ENCODE measurements around the gene GYG2.
"Not testable (repeated sequence)": the region's sequence is repeated elsewhere in the genome, so short reads cannot be mapped to it uniquely, and the experiment has no call there.

Gene GYG2

DNA sequence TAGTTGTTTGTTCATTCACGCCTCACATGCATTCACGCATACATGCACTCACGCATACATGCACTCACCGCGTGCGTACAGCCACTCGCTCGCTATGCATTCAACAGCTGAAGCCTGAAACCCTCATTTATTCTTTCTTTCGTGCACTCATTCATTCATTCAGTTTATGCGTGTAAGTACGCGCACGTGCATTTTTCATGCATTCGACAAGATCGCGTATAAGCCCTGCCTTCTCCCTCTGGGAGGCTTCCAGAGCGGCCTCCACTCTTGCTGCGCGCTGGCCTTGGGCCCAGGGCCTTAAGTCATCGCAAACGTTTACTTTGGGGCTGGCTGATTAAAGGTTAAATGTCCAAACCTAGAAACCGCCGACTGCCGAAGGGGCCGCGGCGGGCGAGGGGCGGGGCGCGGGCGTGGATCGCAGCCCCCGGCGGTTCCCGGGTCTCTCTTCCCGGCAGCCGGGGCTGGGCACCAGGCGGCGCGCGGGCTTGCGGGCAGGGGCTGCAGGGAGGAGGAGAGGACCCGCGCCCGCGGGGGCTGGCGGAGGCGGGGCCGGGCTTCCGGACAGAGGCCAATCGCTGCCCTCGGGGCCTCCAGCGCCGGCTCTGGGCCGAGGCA is at the start of gene GYG2:
Gene GYG2 (plus strand): TSS at position 587 of the 615 bp plus-strand sequence. CDS start 1,259 bp downstream, outside the sequence.
- no peak for DNase-seq

DNA sequence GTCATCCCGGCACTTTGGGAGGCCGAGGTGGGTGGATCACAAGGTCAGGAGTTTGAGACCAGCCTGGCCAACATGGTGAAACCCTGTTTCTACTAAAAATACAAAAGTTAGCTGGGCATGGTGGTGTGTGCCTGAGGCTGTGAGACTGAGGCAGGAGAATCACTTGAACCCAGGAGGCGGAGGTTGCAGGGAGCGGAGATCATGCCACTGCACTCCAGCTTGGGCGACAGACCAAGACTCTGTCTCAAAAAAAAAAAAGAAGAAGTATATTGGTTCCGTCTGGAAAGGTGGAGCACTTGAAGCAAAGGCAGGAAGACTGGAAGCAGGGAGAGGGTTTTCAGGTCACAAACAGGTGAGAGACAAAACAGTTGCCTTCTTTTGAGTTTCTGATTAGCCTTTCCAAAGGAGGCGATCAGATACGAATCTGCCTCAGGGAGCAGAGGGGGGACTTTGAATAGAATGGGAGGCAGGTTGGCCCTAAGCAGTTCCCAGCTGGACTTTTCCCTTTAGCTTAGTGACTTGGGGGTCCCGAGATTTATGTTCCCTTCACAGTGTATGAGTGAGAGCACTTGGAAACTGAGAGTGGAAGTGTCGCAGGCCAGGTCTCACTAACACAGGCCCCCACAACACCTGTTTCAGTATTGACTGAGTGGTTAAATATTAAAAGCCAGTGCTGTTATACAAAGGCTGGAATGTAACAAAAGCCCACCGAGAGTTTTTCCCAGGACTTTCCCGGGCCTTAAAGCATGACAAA is 48.1 kb upstream of the GYG2 start:
- DNase-seq, result not testable (repeated sequence)

DNA sequence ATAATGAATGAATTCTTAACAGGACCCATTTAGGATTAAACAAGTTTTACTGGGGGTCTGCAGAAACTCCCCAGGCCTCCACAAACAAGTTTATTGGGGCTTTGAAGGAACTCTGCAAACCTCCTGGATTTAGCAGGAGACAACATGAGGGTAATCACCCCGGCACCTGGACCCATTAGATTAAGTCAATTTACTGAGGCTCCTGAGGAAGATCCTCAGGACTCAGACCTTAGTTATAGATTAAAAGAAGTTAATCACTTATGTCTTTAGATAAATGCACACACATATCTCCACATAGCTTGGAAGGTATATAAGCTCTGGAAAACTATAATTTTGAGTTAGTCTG is 47.5 kb upstream of the GYG2 start:
- DNase-seq, result no peak

DNA sequence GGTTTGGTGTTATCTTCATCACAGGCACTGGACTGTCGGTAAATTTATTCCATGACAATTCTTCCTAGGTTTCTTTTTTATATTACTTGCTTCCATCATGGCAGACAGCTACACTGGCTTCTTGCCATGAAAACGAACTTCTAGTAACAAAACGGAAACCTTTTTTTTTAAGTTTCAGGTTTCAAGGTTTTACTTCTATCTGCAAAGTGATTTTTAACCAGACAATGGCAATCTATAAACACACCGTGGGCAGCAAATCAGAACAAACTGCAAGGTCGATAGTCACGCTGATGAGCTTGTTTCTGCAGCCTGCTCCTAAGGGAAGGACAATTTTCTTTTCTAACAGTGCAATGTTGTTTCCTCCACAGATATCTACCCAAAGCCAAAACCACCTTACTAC is 47.0 kb upstream of the GYG2 start:
- DNase-seq, result no peak

DNA sequence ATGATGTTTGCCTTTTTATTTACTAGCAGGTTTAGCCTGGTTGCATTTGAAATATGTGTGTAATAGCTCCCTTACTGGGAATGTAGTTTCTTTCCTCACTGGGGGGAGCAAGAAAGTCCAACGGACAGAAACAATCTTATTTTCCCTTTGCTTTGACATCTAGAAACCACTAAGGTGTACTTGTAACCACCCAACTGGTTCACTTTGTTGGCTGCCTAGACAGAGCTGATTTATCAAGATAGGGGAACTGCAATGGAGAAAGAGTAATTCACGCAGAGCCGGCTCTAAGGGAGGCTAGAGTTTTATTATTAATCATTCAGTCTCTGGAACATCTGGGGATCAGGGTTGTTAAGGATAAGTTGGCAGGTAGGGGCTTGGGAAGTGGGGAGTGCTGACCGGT is 46.6 kb upstream of the GYG2 start:
- no peak for DNase-seq

DNA sequence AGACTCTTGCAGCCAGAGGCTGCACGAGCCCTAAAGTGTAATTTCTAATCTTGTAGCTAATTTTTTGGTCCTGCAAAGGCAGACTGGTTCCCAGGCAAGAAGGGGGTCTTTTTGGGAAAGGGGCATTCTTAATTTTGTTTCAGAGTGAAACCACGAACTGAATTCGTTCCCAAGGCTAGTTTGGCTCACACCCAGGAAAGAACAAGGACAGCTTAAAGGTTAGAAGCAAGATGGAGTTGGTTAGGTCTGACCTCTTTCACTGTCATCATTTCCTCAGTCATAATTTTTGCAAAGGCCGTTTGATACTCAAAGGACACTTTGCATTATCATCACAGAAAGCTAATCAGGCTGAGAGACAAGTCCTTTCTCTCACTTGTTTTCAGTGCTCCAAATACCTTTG is 46.0 kb upstream of the GYG2 start:
- DNase-seq, result no peak

DNA sequence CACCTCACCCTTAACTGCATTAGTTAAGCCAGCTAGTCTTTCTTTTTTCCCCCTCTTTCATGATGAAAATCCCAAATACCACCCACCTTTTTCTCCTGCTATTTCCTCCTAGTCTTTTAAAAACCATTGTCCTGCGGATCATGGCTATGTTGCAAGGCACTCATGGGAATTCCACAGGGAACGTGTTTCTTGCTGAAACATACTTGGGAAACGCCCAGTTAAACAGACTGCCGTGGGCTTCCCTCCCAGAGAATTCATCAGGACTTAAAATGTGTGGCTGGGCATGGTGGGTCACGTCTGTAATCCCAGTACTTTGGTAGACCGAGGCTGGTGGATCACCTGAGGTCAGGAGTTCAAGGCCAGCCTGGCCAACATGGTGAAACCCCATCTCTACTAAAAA is 44.7 kb upstream of the GYG2 start:
- DNase-seq, result no peak

DNA sequence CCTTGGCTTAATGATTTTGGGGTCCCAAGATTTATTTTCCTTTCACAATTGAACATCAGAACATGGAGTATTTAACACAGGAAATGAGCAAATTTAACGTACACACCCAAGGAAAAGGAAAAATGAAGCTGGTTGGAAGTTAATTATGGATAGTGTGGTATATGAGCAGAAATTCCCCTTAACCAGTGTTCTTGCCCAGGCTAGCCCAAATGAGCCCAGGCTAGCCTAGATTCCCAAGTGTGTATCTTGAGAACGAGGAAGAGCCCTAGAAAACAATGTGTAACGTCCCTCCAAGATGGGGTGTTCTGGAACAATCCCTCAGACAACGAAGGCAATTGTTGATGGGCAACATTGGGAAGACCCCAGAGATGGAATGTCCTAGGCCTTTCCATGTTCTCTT is 43.2 kb upstream of the GYG2 start:
- DNase-seq, result no peak

DNA sequence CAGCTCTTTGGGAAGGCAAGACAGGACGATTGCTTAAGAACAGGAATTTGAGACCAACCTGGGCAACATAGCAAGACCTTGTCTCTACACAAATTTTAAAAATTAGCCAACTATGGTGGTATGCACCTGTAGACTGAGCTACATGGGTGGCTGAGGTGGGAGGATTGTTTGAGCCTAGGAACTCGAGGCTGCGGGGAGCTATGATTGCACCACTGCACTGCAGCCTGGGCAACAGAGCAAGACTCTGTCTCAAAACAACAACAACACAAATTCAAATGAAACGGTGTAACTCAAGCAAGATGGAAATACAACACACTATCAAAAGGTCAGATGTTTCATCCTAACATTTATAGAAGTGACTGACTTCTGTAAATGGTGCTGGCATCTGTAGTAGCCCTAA is 39.8 kb upstream of the GYG2 start:
- no peak for DNase-seq

DNA sequence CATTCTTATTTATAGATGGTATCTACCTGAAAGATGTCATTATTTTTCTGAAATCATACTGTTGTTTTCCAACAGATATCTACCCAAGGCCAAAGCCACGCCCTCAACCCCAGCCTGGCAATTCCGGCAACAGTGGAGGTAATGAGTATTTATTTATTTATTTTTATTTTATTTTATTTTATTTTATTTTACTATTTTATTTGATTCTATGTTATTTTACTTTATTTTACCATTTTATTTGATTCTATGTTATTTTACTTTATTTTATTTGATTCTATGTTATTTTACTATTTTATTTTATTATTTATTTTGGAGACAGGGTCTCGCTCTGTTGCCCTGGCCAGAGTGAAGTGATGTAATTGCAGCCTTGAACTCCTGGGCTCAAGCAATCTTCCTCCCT is 39.2 kb upstream of the GYG2 start:
- DNase-seq, result no peak

DNA sequence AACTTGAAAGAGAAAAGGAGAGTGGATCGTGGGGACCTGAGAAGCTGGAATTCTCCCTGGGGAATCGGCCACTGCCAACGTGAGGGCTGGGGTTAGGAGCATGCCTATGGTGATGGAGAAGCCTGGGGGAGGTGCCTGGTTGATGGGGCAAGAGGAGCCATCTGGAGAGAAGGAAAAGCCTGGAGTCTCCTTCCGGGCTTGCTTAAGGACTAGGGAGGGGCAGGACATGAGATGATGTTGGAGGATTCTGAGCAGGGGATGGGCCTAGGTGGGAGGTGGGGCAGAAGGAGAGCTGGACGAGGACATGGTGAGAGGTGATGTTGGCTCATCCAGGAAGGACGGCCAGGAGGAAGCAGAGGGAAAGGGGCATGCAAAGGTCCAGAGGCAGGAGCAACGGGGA is 35.0 kb upstream of the GYG2 start:
- no peak for DNase-seq

DNA sequence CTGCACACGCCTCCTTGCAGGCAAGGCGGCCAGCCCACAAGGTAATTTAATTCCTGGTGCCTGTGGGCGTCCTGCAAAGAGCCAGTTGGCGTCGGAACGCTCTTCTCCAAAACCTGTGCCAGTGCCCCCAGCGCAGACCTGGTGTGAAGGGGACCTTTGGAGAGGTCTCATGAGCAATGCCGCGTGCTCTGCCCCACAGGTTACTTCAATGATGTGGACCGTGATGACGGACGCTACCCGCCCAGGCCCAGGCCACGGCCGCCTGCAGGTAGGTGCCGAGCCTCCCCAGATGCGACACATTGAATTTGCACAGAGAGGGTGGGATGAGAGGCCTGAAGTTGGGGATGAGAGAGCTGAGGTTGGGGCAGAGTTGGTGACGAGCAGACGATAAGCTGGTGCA is 34.4 kb upstream of the GYG2 start:
- DNase-seq, result no peak

DNA sequence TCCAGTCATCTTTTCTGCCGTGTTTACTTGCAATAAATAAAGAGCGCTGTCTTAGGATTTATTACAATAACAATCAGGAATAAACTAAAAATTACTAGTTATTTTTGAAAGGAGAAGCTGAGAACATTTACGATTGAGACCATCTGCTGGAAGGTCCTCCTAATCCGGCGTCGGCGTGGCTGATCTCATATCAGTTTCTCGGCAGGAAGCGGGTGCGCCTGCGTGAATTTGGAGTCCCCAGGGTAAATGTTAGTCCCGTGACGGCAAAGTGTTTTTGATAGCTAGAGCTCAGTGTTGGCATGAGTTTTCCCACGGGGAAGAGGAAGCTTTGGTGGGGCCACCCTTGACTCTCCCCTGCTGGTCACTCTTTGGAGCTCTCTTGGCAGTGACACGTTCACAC is 31.9 kb upstream of the GYG2 start:
- DNase-seq, result not testable (repeated sequence)

DNA sequence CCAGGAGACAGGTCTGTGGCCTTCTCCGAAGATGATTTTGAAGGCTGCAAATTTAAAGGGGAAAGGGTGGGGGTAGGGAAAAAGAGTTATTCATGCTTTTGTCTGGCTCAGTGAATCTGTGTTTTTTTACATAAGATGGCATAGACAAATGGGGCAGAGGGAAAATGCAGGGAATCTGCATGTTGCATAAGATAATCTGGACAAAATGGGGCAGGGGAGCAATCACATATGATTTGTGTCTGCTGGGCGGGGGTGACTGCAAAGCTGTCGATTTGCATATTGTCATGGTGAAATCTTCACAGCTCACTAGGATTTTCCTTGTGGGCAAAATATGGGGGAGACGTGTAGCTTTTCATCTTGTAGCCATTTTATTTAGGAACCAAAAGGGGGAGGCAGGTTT is 29.4 kb upstream of the GYG2 start:
- DNase-seq, result no peak

DNA sequence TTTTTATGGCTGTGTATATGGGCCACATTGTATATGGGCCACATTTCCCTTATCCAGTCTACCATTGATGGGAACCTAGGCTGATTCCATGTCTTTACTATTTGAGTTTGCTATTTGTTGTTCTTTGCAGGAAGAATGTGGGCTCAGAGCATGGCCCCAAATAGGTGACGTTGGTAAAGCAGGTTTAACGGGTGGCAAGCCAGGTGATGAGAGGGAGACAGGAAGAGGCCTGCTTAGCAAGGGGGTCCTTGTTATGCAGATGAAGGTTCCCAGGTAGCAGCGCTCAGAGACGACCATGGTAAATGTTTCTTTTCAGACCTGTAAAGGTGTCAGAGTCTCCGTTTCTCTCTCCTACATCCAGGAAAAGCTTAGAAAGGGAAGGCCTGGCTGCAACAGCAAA is 28.8 kb upstream of the GYG2 start:
- not testable (repeated sequence) for DNase-seq

DNA sequence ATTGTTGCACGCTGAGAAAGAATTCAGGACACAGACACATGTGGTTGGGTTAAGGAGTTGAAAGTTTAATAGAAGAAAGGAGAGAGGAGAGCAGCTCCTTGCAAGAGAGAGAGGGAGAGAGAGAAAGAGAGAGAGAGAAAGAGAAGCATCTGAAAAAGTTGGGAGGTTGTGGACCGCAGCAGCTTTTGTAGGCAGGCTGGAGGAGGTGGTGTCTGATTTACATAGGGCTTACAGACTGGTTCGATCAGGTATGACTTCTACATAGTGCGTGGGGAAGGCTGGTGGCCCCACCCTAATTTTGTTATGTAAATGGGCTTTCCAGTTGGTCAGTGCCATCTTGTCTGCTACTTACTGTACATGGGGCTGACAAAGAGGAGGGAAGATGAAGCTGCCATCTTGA is 27.5 kb upstream of the GYG2 start:
- DNase-seq, result no peak

DNA sequence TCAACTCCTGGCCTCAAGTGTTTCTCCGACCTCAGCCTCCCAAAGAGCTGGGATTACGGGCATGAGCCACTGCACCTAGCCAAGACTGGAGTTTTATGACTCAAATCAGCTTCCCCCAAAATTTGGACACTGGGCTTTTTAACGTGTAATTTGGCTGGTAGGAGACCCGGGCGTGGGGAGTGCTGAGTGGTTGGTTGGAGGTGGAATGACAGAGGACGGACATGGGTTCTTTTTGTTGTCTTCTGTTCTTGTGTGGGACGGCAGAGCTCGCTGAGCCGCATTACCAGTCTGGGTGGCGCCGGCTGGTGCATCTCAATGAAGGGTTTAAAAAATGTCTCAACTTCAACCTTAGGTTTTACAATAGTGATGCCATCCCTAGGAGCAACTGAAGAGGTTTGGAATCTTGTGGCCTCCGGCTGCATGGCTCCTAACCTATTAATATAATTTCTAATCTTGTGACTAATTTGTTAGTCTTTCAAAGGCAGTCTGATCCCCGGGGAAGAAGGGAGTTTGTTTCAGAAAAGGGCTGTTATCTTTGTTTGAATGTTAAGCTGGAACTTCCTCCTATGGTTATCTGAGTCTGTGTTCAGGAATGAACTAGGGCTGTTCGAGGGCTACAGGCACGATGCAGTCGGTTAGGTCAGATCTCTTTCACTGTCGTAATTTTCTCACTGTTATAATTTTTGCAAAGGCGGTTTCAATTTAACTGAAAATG is 26.2 kb upstream of the GYG2 start:
- DNase-seq, result not testable (repeated sequence)

DNA sequence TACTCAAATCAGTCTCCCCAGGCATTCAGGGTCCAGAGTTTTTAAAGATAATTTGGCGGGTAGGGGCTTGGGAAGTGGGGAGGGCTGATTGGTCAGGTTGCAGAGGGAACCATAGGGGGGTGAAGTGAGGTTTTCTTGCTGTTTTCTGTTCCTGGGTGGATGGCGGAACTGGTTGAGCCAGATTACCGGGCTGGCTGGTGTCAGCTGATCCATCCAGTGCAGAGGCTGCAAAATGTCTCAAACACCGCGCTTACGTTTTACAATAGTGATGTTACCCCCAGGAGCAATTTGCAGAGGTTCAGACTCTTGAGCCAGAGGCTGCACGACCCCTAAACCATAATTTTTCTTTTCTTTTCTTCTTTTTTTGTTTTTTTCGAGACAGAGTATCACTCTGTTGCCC is 25.2 kb upstream of the GYG2 start:
- DNase-seq, result not testable (repeated sequence)

DNA sequence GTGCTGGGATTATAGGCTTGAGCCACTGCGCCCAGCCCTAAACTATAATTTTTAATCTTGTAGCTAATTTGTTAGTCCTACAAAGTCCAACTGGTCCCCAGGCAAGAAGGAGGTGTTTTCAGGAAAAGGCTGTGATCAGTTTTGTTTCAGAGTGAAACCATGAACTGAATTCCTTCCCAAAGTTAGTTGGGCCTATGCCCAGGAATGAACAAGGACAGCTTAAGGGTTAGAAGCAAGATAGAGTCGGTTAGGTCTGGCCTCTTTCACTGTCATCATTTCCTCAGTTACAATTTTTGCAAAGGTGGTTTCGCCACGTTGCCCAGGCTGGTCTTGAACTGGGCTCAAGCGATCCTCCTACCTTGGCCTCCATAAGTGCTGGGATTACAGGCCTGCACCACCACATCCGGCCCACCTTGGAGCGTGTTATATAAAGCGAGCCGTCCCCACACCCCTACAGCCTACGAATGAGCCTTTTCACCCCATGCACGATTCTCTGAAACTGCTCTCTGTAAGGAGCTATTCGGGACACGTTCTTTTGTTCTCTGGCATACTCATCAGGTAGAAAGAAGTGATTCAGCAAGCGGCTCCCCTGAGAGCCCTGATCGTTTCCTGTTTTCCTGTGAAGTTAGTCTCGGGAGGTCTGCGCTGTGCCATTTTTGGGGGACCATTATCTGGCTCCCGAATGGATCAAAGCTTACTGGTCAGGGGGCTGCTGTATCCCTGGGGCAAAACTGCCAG is 24.5 kb upstream of the GYG2 start:
- DNase-seq, result not testable (repeated sequence)

DNA sequence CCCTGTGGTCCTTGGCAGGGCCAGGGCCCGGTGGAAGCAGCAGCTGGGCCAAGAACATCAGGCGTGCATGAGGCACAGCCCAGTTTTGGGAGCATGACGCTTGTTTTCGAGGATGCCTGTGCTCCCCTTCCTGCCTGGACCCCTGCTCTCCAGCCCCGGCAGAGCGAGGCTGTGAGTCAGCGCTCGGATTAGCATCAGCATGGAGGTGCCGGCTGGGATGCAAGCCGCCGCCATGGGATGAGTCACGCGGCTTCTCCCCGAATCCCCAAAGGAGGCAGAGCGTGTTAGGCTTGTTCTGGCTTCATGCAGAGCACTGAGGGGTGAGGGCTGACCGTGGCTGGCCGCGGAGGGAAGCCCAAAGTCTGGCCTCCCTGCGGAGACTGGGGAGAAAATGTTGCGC is 23.9 kb upstream of the GYG2 start:
- not testable (repeated sequence) for DNase-seq

DNA sequence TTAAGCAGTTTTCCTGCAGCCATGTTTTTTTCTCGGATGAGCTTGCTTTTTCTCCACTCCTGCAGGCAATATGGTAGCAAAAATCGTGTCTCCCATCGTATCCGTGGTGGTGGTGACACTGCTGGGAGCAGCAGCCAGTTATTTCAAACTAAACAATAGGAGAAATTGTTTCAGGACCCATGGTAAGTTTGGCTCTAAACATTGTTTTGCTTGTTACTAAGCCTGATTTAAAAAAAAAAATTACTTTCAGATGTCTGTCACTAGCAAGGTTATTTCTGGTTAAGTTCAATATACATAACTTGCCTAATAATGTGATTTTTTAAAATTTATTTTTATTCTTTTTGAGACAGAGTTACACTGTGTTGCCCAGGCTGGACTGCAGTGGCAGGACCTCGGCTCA is 17.5 kb upstream of the GYG2 start:
- DNase-seq, result no peak

DNA sequence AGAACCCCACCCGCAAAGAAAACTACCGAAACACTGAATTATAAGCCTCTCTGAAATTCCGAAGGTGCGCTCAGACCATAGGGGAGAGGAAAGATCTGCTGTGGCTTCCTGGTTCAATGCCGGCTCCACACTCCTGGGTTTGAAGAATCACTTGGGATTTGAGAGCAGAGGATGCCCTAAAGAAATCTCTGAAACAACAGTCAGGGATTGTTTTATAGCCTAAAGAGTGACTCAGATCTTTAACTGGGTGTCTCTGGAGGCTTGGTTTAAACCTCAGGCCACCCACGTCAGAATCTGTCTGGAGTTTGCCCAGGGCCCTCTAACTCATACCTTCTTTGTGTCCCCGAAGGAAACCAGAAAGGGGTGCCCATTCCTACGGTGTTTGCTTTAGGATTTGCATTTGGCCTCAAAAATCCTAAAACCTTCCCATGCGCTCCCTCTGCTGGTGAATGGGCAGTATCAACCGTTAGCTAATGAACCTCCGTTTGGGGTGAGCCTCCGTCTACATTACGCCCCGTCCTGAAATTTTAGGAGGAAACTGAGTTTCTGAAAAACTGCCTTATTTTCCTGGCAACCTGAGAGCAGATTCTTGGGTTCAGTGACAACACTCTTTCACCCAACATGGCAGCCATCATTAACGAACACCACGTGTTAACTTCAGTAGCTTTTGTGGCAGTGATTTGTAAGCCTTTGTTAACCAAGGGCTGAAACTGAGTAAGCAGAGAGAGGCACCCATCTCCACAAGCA is 16.4 kb upstream of the GYG2 start:
- DNase-seq, result peak; percentile 33 to 36

DNA sequence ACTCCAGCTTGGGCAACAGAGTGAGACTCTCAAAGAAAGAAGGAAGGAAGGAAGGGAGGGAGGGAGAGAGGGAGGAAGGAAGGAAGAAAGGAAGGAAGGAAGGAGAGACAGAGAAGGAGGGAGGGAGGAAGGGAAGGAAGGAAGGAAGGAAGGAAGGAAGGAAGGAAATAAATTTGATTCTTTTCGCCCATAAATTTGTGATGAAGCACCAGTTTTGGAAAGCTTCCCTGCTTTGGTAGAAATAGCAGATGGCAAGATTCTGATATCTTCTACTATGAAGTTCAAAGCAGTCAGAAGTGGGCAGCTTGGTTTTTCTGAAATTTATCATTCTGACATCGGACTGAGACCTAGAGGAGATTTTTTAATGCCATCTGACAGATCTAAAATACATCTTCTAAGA is 11.7 kb upstream of the GYG2 start:
- DNase-seq, result no peak
